Subcutaneous adipose tissue (tissue), 4 donors: ENCODE data around the gene CRCP. TPM values are rescaled to one million over a fixed set of nuclear protein-coding genes. Genes with fewer than 3 reads are reported as not detected.

Experiments used
- CTCF ChIP-seq: fragments of 450-650 bp; IDR thresholded peaks from one replicate; pipeline ENCODE4 v1.5.1; 2016; ENCODE audit warnings: low read depth, mild to moderate bottlenecking, control low read depth, antibody characterized with exemption, moderate library complexity
- total RNA-seq, 4 donors: library from RNA; depleted of rRNA; stranded (reverse); fragments of >200 nt; gene quantifications; one replicate each; pipeline ENCODE4 v1.1.0, GENCODE V29; 2016

The CRCP gene
- total RNA-seq, result 10 to 100 TPM; 27.1 to 47.1 (median 37.0) TPM

GRCh38 chr7:66114743-66115649 is at the start of gene CRCP:
CRCP (plus strand) TSS chr7:66114847; CDS start chr7:66114963, 116 bp downstream.
- TF ChIP-seq CTCF, result no peak

- TF ChIP-seq CTCF, result no peak
These were observed 44.9 kb upstream of the CRCP start for GRCh38 chr7:66069732-66070131.

- TF ChIP-seq CTCF, result no peak
These were observed 44.4 kb upstream of the CRCP start for GRCh38 chr7:66070222-66070621.

- no peak for TF ChIP-seq CTCF
These were observed 38.8 kb upstream of the CRCP start, which contains the start of gene ASL for GRCh38 chr7:66075590-66076461. ASL (plus strand) TSS chr7:66075819; CDS start chr7:66076082, 263 bp downstream.

- TF ChIP-seq CTCF, result no peak
These were observed 38.0 kb upstream of the CRCP start for GRCh38 chr7:66076462-66077329.

GRCh38 chr7:66078067-66078466 is 36.6 kb upstream of the CRCP start:
- TF ChIP-seq CTCF, result no peak
